ENCODE measurements around the gene FOXL3. TPM values are rescaled to one million over a fixed set of nuclear protein-coding genes. Genes with fewer than 3 reads are reported as not detected.
"Not testable (repeated sequence)": the region's sequence is repeated elsewhere in the genome, so short reads cannot be mapped to it uniquely, and the experiment has no call there.

FOXL3 gene
- total RNA-seq = not detected

- Mint-ChIP-seq H3K27me3 (peaks cover 40% of the 10 kb centered on the region), H3K9me3 (ENCODE audit: low read depth) (no peaks in the 10 kb centered on the region), H3K36me3 (no peaks in the 10 kb centered on the region), H3K4me3 (no peak within 1 kb of the TSS), H3K27ac (no peak within 1 kb of the TSS), H3K4me1 (no peaks in the 10 kb centered on the region)
- no peak for ATAC-seq
- no peak for DNase-seq
- CTCF ChIA-PET = no interaction called here
Measured at GRCh38 chr7:289756-290553, at the start of gene FOXL3. FOXL3 (plus strand) TSS chr7:290170; CDS start chr7:290170, 0 bp downstream.

GRCh38 chr7:240887-241421 is 49.0 kb upstream of the FOXL3 start:
- H3K36me3 Mint-ChIP-seq = no peaks in the 10 kb centered on the region
- H3K27ac Mint-ChIP-seq = no peak overlapping the region
- H3K9me3 Mint-ChIP-seq (ENCODE audit: low read depth) = no peaks in the 10 kb centered on the region
- ATAC-seq (no peak), DNase-seq (no peak)
- no peak overlapping the region for H3K4me3 Mint-ChIP-seq
- H3K4me1 Mint-ChIP-seq = no peaks in the 10 kb centered on the region
- no peaks in the 10 kb centered on the region for H3K27me3 Mint-ChIP-seq
- CTCF ChIA-PET = no interaction called here

GRCh38 chr7:241513-241912 is 48.5 kb upstream of the FOXL3 start:
- no peaks in the 10 kb centered on the region for H3K36me3 Mint-ChIP-seq
- CTCF ChIA-PET = no interaction called here
- no peaks in the 10 kb centered on the region for H3K27me3 Mint-ChIP-seq
- no peaks in the 10 kb centered on the region for H3K4me1 Mint-ChIP-seq
- no peaks in the 10 kb centered on the region for H3K9me3 Mint-ChIP-seq (ENCODE audit: low read depth)
- no peak overlapping the region for H3K27ac Mint-ChIP-seq
- DNase-seq (no peak), ATAC-seq (no peak)
- H3K4me3 Mint-ChIP-seq = no peak overlapping the region

GRCh38 chr7:242826-243579 is 47.0 kb upstream of the FOXL3 start:
- not testable (repeated sequence) for H3K4me3 Mint-ChIP-seq

GRCh38 chr7:243580-243978 is 46.4 kb upstream of the FOXL3 start:
- ATAC-seq; H3K36me3 Mint-ChIP-seq; DNase-seq; H3K4me3 Mint-ChIP-seq; H3K4me1 Mint-ChIP-seq; CTCF ChIA-PET; H3K27me3 Mint-ChIP-seq; H3K9me3 Mint-ChIP-seq (ENCODE audit: low read depth); H3K27ac Mint-ChIP-seq: not testable (repeated sequence)

More at GRCh38 chr7:242826-243579, 47.0 kb upstream of the FOXL3 start:
- DNase-seq; CTCF ChIA-PET; H3K9me3 Mint-ChIP-seq (ENCODE audit: low read depth); H3K4me1 Mint-ChIP-seq; ATAC-seq; H3K27me3 Mint-ChIP-seq; H3K27ac Mint-ChIP-seq; H3K36me3 Mint-ChIP-seq: not testable (repeated sequence)

GRCh38 chr7:244974-245373 is 45.0 kb upstream of the FOXL3 start:
- ATAC-seq (no peak), DNase-seq (no peak)
- Mint-ChIP-seq H3K9me3 (ENCODE audit: low read depth) (no peaks in the 10 kb centered on the region), H3K4me1 (no peaks in the 10 kb centered on the region), H3K36me3 (no peaks in the 10 kb centered on the region), H3K27me3 (no peaks in the 10 kb centered on the region), H3K27ac (no peak overlapping the region), H3K4me3 (no peak overlapping the region)
- CTCF ChIA-PET = no interaction called here

- H3K4me3 Mint-ChIP-seq = no peak overlapping the region
- DNase-seq (no peak), ATAC-seq (no peak)
- no peaks in the 10 kb centered on the region for H3K4me1 Mint-ChIP-seq
- no peak overlapping the region for H3K27ac Mint-ChIP-seq
- H3K9me3 Mint-ChIP-seq (ENCODE audit: low read depth) = no peaks in the 10 kb centered on the region
- H3K27me3 Mint-ChIP-seq = no peaks in the 10 kb centered on the region
- CTCF ChIA-PET = no interaction called here
- no peaks in the 10 kb centered on the region for H3K36me3 Mint-ChIP-seq
Measured at GRCh38 chr7:245574-246295, 44.2 kb upstream of the FOXL3 start.

GRCh38 chr7:246451-246850 is 43.5 kb upstream of the FOXL3 start:
- CTCF ChIA-PET = no interaction called here
- no peak for DNase-seq
- Mint-ChIP-seq H3K27me3 (no peaks in the 10 kb centered on the region), H3K36me3 (no peaks in the 10 kb centered on the region), H3K4me3 (no peak overlapping the region), H3K4me1 (no peaks in the 10 kb centered on the region), H3K27ac (no peak overlapping the region), H3K9me3 (ENCODE audit: low read depth) (no peaks in the 10 kb centered on the region)
- no peak for ATAC-seq

GRCh38 chr7:247181-247580 is 42.8 kb upstream of the FOXL3 start:
- no peak overlapping the region for H3K4me3 Mint-ChIP-seq
- no peak for ATAC-seq

GRCh38 chr7:247636-248035 is 42.3 kb upstream of the FOXL3 start:
- Mint-ChIP-seq H3K27ac (no peak overlapping the region), H3K27me3 (no peaks in the 10 kb centered on the region), H3K4me1 (no peaks in the 10 kb centered on the region), H3K9me3 (ENCODE audit: low read depth) (no peaks in the 10 kb centered on the region), H3K36me3 (no peaks in the 10 kb centered on the region), H3K4me3 (no peak overlapping the region)
- CTCF ChIA-PET = no interaction called here
- DNase-seq = no peak
- ATAC-seq = no peak

More at GRCh38 chr7:247181-247580, 42.8 kb upstream of the FOXL3 start:
- Mint-ChIP-seq H3K4me1 (no peaks in the 10 kb centered on the region), H3K9me3 (ENCODE audit: low read depth) (no peaks in the 10 kb centered on the region), H3K27ac (no peak overlapping the region), H3K36me3 (no peaks in the 10 kb centered on the region), H3K27me3 (no peaks in the 10 kb centered on the region)
- DNase-seq = no peak
- CTCF ChIA-PET = no interaction called here

GRCh38 chr7:248732-249435 is 41.1 kb upstream of the FOXL3 start:
- ATAC-seq = no peak
- Mint-ChIP-seq H3K9me3 (ENCODE audit: low read depth) (no peaks in the 10 kb centered on the region), H3K27ac (no peak overlapping the region), H3K36me3 (no peaks in the 10 kb centered on the region), H3K27me3 (no peaks in the 10 kb centered on the region), H3K4me1 (no peaks in the 10 kb centered on the region), H3K4me3 (no peak overlapping the region)
- CTCF ChIA-PET = no interaction called here
- DNase-seq = no peak

- CTCF ChIA-PET = no interaction called here
- ATAC-seq (no peak), DNase-seq (no peak)
- Mint-ChIP-seq H3K4me3 (no peak overlapping the region), H3K36me3 (no peaks in the 10 kb centered on the region), H3K27me3 (no peaks in the 10 kb centered on the region), H3K9me3 (ENCODE audit: low read depth) (no peaks in the 10 kb centered on the region), H3K27ac (no peak overlapping the region), H3K4me1 (no peaks in the 10 kb centered on the region)
Measured at GRCh38 chr7:249989-250388, 40.0 kb upstream of the FOXL3 start.

GRCh38 chr7:250523-250922 is 39.4 kb upstream of the FOXL3 start:
- ATAC-seq (no peak), DNase-seq (no peak)
- H3K27me3 Mint-ChIP-seq = no peaks in the 10 kb centered on the region
- CTCF ChIA-PET = no interaction called here
- H3K9me3 Mint-ChIP-seq (ENCODE audit: low read depth) = no peaks in the 10 kb centered on the region
- no peaks in the 10 kb centered on the region for H3K36me3 Mint-ChIP-seq
- H3K4me3 Mint-ChIP-seq = no peak overlapping the region
- no peaks in the 10 kb centered on the region for H3K4me1 Mint-ChIP-seq
- H3K27ac Mint-ChIP-seq = no peak overlapping the region
